Adrenal gland (tissue), 12 donors: Measurements from ENCODE around the gene KLHL3. TPM values are rescaled to one million over a fixed set of nuclear protein-coding genes. Genes with fewer than 3 reads are reported as not detected.

Experiments
- DNase-seq, 7 donors: peaks; one replicate each; pipeline ENCODE4 v3.0.0-alpha.2; 2019 to 2020
- H3K27ac ChIP-seq, 5 donors: fragments of 200-600 bp; sonication (generic) in 4 of 5; 1 replicate in 3 of 5; 2 replicates in 2 of 5; pipeline versions ENCODE4 v1.5.1 to v1.8.0; 2016 to 2020; ENCODE audit warnings: mild to moderate bottlenecking in 1 of 5
- H3K27me3 ChIP-seq: fragments of 200-600 bp; 2 replicates; pipeline ENCODE4 v1.8.0; 2021
- H3K36me3 ChIP-seq, 2 donors: fragments of 200-600 bp; replicated peaks in 1 of 2; 1 replicate in 1 of 2; 2 replicates in 1 of 2; pipeline versions ENCODE4 v1.5.1 to v1.8.0; 2018 to 2022
- H3K4me1 ChIP-seq, 2 donors: fragments of 200-600 bp; replicated peaks in 1 of 2; 1 replicate in 1 of 2; 2 replicates in 1 of 2; pipeline versions ENCODE4 v1.5.1 to v1.8.0; 2018 to 2021
- H3K4me3 ChIP-seq, 4 donors: fragments of 200-600 bp; sonication (generic) in 3 of 4; one replicate each; pipeline ENCODE4 v1.5.1; 2016 to 2018
- H3K9me3 ChIP-seq, 3 donors: fragments of 200-600 bp; sonication (generic) in 1 of 3; replicated peaks in 1 of 3; 1 replicate in 2 of 3; 2 replicates in 1 of 3; pipeline versions ENCODE4 v1.5.1 to v1.8.0; 2016 to 2021
- POLR2A ChIP-seq, 2 donors: fragments of 450-650 bp; IDR thresholded peaks; one replicate each; pipeline ENCODE4 v1.6.1; 2017; ENCODE audit warnings: antibody characterized with exemption in 2 of 2, mild to moderate bottlenecking in 2 of 2, moderate library complexity in 1 of 2
- WGBS, 4 donors: extraction: QIAGEN DNeasy Blood & Tissue Kit in 2 of 4; methylation state at CpG; one replicate each; pipeline versions ENCODE4 v1.1.5 to v1.1.7; 2013 to 2017; 5-methylcytosine and 5-hydroxymethylcytosine counted together
- intact Hi-C, 2 donors: fragments of 100-400 bp; cut with DNase I; formaldehyde crosslinking; loops; one replicate each; pipeline versions ENCODE4 v1.14.1 to v1.15.0; 2022 to 2023
- polyA plus RNA-seq, 3 donors: library from polyadenylated mRNA; stranded (reverse); fragments of 200-250 nt in 2 of 3; fragments of 350-450 nt in 1 of 3; fragmentation: Illumina TruSeq in 1 of 3; extraction: RNeasy Lipid Tissue Mini Kit (QIAGEN cat#74804) in 1 of 3; gene quantifications; one replicate each; pipeline ENCODE4 v1.2.3, GENCODE V29; 2013 to 2014
- total RNA-seq, 9 donors: library from RNA; depleted of rRNA in 4 of 9; stranded (reverse); fragments of >200 nt in 4 of 9; fragments of 120-200 nt in 1 of 9; fragmentation: NEBNext Ultra II Directional in 1 of 9; extraction: Animal tissue kit (Norgen Biotek cat#: 25700) in 1 of 9; gene quantifications; one replicate each; pipeline versions ENCODE4 v1.1.0 to v1.2.4, GENCODE V29; 2013 to 2023
- TF ChIP-seq, protein P1 (sequence below), 6 experiments: fragments of 450-650 bp in 4 of 6; fragments of 200-600 bp in 2 of 6; sonication (generic) in 1 of 6; IDR thresholded peaks; 1 replicate in 5 of 6; 2 replicates in 1 of 6; pipeline versions ENCODE4 v1.5.1 to v1.8.0; 2016 to 2021; ENCODE audit warnings: antibody characterized with exemption in 6 of 6, mild to moderate bottlenecking in 2 of 6, moderate library complexity in 1 of 6
- donor health status: healthy with polysubstance abuse.
- donor health status: Bipolar disorder and iron deficiency.
- donor health status: DM: yes; HTN: yes; CAD: no.
- donor health status: DM: no; HTN: no; CAD: no.
- donor health status: DM: no; HTN: no; CAD: no.
- donor health status: DM: yes; HTN: yes; CAD: no.

Gene KLHL3
- total and polyA plus RNA-seq, 12 donors: 3.1 to 28.6 (median 13.4) TPM

DNA sequence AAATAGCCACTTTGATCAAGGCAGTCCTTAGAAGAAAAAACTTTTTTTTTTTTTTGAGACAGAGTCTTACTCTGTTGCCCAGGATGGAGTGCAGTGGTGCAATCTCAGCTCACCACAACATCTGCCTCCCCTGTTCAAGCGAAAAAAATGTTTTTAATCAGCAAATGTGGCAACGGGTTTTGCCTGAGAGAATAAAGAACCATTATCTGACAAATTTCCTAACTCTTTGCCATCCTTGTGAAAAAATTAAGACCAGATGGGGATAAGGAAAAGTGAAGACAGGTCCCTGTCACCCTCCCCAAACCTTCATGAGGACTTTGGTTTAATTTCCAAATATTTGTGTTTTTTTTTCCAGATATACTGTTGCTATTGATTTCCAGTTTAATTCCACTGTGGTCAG lies 129.5 kb downstream of the KLHL3 start:
- DNase-seq: no peak
- Histone ChIP-seq H3K4me3 (no peak overlapping the region), H3K27me3 (no peaks in the 10 kb centered on the region), H3K27ac (no peak overlapping the region), H3K36me3 (no peaks in the 10 kb centered on the region), H3K4me1 (no peaks in the 10 kb centered on the region), H3K9me3 (no peaks in the 10 kb centered on the region)
- WGBS, 4 donors: 66 to 78% (median 70%) methylated on average over 2 of the region's 2 CpGs
- TF ChIP-seq, protein P1, sequence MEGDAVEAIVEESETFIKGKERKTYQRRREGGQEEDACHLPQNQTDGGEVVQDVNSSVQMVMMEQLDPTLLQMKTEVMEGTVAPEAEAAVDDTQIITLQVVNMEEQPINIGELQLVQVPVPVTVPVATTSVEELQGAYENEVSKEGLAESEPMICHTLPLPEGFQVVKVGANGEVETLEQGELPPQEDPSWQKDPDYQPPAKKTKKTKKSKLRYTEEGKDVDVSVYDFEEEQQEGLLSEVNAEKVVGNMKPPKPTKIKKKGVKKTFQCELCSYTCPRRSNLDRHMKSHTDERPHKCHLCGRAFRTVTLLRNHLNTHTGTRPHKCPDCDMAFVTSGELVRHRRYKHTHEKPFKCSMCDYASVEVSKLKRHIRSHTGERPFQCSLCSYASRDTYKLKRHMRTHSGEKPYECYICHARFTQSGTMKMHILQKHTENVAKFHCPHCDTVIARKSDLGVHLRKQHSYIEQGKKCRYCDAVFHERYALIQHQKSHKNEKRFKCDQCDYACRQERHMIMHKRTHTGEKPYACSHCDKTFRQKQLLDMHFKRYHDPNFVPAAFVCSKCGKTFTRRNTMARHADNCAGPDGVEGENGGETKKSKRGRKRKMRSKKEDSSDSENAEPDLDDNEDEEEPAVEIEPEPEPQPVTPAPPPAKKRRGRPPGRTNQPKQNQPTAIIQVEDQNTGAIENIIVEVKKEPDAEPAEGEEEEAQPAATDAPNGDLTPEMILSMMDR (IDR thresholded peaks at IDR 0.05): no peak
- TF ChIP-seq POLR2A (IDR thresholded peaks at IDR 0.05): no peak
- intact Hi-C loops: no loop called here

GRCh38 chr5:137605411-137605810 lies 130.5 kb downstream of the KLHL3 start:
- WGBS, 4 donors: 31 to 39% (median 35%) methylated on average over 4 of the region's 4 CpGs
- no peak overlapping the region for H3K4me3 ChIP-seq
- H3K27me3 ChIP-seq: no peaks in the 10 kb centered on the region
- no peak overlapping the region for H3K27ac ChIP-seq
- H3K4me1 ChIP-seq: no peaks in the 10 kb centered on the region
- TF ChIP-seq, protein P1 (IDR thresholded peaks at IDR 0.05): peak in 1 of 6 experiments; percentile 13
- TF ChIP-seq POLR2A (IDR thresholded peaks at IDR 0.05): no peak
- H3K36me3 ChIP-seq: no peaks in the 10 kb centered on the region
- H3K9me3 ChIP-seq: no peaks in the 10 kb centered on the region
- DNase-seq: no peak
- intact Hi-C loops: no loop called here

- H3K4me1 ChIP-seq: no peaks in the 10 kb centered on the region
- 37 to 38% (median 37%) methylated on average over 9 of the region's 9 CpGs for WGBS, 4 donors
- no peak overlapping the region for H3K27ac ChIP-seq
- intact Hi-C loops: no loop called here
- no peaks in the 10 kb centered on the region for H3K9me3 ChIP-seq
- DNase-seq: no peak
- no peaks in the 10 kb centered on the region for H3K27me3 ChIP-seq
- H3K36me3 ChIP-seq: no peaks in the 10 kb centered on the region
- H3K4me3 ChIP-seq: no peak overlapping the region
- TF ChIP-seq, protein P1 (IDR thresholded peaks at IDR 0.05): no peak
- no peak for TF ChIP-seq POLR2A (IDR thresholded peaks at IDR 0.05)
These were observed 131.4 kb downstream of the KLHL3 start for GRCh38 chr5:137604348-137605095.

- Histone ChIP-seq H3K4me3 (no peak overlapping the region), H3K4me1 (no peaks in the 10 kb centered on the region), H3K9me3 (no peaks in the 10 kb centered on the region), H3K36me3 (no peaks in the 10 kb centered on the region), H3K27me3 (no peaks in the 10 kb centered on the region), H3K27ac (no peak overlapping the region)
- TF ChIP-seq, protein P1 (IDR thresholded peaks at IDR 0.05): no peak
- no peak for TF ChIP-seq POLR2A (IDR thresholded peaks at IDR 0.05)
- WGBS, 4 donors: 84 to 100% (median 86%) methylated on average over 1 of the region's 1 CpG
- DNase-seq: no peak
- intact Hi-C loops: no loop called here
These were observed 132.0 kb downstream of the KLHL3 start for GRCh38 chr5:137603891-137604290.
